ENCODE measurements around the gene SCT. TPM values are rescaled to one million over a fixed set of nuclear protein-coding genes. Genes with fewer than 3 reads are reported as not detected.

SCT gene, protein sequence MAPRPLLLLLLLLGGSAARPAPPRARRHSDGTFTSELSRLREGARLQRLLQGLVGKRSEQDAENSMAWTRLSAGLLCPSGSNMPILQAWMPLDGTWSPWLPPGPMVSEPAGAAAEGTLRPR
- not detected in 2 replicates for total RNA-seq (2014; rRNA removed; shearing (Covaris generic))

DNA sequence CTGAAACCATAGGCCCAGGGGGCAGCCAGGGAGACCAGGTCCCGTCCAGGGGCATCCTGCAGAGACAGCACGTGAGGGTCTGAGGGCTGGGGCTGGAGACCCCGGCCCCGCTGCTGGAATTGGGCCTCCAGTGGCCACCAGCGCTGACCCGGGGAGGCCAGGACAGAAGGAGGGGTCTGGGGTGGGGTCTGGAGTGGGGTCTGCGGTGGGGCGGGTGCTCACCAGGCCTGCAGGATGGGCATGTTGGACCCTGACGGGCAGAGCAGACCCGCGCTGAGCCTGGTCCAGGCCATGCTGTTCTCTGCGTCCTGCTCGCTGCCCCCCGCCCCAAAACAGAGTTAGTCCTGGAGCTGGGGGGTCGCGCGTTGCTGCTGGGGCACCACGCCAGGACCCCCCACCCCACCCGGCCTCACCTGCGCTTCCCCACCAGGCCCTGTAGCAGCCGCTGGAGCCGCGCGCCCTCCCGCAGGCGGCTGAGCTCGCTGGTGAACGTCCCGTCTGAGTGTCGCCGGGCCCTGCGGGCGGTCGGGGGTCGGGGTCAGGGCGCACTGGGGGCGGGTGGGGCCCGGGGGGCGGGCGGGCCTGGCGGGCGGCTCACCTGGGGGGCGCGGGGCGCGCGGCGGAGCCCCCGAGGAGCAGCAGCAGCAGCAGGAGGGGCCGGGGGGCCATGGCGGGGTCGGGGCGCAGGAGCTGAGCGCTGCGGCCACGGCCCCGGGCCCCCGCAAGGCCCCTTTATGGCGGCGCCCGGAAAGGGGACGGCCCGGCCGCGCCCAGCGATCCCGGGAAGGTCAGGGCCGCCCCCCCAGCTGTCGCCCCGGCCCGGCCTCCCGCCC is at the start of gene SCT:
TSS of gene SCT (minus strand) at position 707 of the 833 bp plus-strand sequence. CDS start at position 669, 38 bp downstream.
- H3K4me3 ChIP-seq, result no peak within 1 kb of the TSS
- no peak for DNase-seq
- peaks cover 18% of the 10 kb centered on the region for H3K4me1 ChIP-seq
- H3K9me3 ChIP-seq (replicated peaks), result no peaks in the 10 kb centered on the region
- H3K27me3 ChIP-seq, result no peaks in the 10 kb centered on the region
- H3K27ac ChIP-seq, result no peak within 1 kb of the TSS
- no peaks in the 10 kb centered on the region for H3K36me3 ChIP-seq

DNA sequence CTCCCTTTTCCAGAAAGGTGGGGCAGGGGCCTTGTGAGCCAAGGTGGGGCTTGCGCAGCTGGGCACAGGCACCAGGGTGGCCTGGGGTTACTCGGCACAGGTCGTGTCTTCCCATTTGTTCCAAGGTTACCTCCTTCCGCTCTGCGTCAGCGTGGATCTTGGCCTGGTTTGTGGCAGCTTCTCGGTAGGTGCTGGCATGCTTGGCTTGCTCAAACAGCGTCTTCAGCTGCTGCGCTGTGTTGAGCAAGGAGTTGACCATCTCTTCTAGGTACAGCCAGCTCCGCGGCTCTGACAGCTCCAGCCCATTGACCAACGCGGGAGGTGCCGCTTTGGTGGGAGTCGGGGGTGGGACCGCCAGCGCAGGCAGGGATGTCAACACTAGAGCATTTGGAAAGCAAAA is 47.4 kb upstream of the SCT start:
- H3K4me3 ChIP-seq, result no peak overlapping the region
- H3K36me3 ChIP-seq, result peaks cover 33% of the 10 kb centered on the region
- H3K4me1 ChIP-seq, result no peaks in the 10 kb centered on the region
- no peak for DNase-seq
- no peaks in the 10 kb centered on the region for H3K27me3 ChIP-seq
- no peaks in the 10 kb centered on the region for H3K9me3 ChIP-seq (replicated peaks)
- H3K27ac ChIP-seq, result no peak overlapping the region

DNA sequence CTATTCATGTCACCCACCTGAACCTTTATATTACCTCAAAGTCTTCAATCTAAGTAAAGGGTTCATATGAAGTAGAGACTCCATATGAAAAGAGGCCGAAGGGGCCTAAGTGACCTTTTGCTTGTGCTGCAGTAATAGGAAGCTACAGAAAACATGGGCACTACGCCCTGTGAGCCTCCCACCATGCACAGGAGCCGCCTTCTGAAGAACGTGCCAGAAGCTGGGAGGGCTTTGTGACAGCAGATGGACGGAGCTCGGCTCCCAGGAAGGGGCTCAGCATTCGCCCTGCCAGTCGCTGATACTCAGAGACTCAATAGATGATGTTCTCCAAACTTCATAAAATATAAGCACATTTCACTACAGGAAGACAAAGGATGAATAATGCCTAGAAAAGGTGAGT is 46.9 kb upstream of the SCT start:
- Histone ChIP-seq H3K27ac (no peak overlapping the region), H3K4me3 (no peak overlapping the region), H3K36me3 (peaks cover 33% of the 10 kb centered on the region), H3K27me3 (no peaks in the 10 kb centered on the region), H3K9me3 (replicated peaks) (no peaks in the 10 kb centered on the region), H3K4me1 (no peaks in the 10 kb centered on the region)
- no peak for DNase-seq

DNA sequence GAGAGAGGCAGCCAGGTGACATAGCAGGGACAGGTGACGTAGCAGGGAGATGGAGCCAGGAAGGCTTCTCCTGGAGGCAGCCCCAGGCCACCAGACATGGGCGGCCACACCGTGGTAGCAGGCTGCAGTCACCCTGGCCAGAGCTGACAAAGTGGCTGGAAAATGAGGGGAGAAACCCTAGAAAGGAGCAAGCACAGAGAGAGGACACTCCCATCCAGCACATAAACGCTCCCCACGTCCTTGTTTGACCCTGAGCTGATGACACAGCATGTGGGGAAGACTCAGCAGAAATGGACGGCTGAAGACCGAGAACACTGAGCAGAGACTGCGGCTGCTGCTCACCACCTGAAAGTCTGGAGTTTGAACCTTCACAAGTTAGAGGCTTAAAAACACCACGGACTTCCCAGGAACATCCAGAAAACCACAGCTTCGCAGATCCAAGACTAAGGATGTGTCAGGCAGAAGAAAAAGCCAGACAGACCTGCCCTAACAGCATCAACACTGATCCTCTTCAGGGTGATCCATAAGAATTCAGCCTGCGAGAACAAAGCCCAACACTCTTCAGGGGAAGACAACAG is 38.8 kb upstream of the SCT start:
- peak overlapping the region; percentile 96 for H3K27ac ChIP-seq

DNA sequence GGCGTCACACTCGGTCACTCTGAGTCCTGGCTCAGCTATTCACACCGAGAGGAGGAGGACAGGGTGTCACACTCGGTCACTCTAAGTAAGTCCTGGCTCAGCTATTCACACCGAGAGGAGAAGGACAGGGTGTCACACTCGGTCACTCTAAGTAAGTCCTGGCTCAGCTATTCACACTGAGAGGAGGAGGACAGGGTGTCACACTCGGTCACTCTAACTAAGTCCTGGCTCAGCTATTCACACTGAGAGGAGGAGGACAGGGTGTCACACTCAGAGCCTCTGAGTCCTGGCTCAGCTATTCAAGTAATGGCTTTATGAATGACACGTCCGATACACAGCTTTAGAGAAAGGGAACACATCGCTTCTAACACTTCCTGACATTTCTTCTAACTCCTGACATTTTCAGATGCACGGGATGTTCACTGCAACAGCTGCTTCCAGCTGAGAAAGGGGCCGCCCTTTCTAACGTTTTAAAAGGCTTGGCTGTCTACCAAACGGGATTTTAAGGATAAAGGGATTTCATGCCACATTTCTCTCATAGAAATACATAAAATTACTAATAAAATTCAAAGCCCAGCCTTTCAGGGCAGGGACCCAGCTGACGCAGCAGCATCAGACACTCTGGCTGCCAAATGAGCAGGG is 38.2 kb upstream of the SCT start:
- Histone ChIP-seq H3K9me3 (replicated peaks) (no peaks in the 10 kb centered on the region), H3K27ac (peak overlapping the region; percentile 96), H3K4me1 (peaks cover 19% of the 10 kb centered on the region), H3K36me3 (peaks cover 16% of the 10 kb centered on the region), H3K27me3 (no peaks in the 10 kb centered on the region), H3K4me3 (no peak overlapping the region)
- DNase-seq, result peak; percentile 91 to 98

More for the DNA sequence above, 38.8 kb upstream of the SCT start:
- Histone ChIP-seq H3K4me3 (peak overlapping the region; percentile 0; the same call in 1 of the 2 replicates), H3K4me1 (peaks cover 19% of the 10 kb centered on the region), H3K36me3 (peaks cover 18% of the 10 kb centered on the region), H3K9me3 (replicated peaks) (no peaks in the 10 kb centered on the region), H3K27me3 (no peaks in the 10 kb centered on the region)
- no peak for DNase-seq

DNA sequence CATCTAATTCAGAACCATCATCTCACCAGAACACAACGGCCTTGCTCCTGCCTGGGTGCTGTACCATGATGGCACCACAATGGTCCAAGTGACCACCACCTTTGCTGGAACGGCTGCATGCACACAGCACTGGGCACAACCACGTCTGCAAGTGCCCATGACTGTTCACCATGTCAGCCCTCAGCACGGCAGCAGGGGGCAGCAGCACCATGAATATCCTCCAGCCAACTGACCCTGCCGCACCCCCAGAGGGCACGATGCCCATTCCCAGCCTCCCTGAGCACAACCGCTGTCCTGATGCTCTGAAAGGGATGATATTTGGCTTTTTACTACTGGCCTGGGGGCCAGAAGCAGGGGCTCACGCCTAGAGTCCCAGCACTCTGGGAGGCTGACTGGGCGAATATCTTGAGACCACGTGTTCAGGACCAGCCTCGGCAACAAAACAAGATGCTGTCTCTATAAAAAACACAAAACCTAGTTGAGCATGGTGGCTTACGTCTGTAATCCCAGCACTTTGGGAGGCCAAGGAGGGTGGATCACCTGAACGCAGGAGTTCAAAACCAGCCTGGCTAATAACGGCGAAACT is 35.8 kb upstream of the SCT start:
- H3K9me3 ChIP-seq (replicated peaks), result no peaks in the 10 kb centered on the region
- no peak overlapping the region for H3K4me3 ChIP-seq
- H3K27ac ChIP-seq, result no peak overlapping the region
- peaks cover 13% of the 10 kb centered on the region for H3K4me1 ChIP-seq
- H3K36me3 ChIP-seq, result peaks cover 19% of the 10 kb centered on the region
- peak; percentile 71 to 75 for DNase-seq
- H3K27me3 ChIP-seq, result no peaks in the 10 kb centered on the region

DNA sequence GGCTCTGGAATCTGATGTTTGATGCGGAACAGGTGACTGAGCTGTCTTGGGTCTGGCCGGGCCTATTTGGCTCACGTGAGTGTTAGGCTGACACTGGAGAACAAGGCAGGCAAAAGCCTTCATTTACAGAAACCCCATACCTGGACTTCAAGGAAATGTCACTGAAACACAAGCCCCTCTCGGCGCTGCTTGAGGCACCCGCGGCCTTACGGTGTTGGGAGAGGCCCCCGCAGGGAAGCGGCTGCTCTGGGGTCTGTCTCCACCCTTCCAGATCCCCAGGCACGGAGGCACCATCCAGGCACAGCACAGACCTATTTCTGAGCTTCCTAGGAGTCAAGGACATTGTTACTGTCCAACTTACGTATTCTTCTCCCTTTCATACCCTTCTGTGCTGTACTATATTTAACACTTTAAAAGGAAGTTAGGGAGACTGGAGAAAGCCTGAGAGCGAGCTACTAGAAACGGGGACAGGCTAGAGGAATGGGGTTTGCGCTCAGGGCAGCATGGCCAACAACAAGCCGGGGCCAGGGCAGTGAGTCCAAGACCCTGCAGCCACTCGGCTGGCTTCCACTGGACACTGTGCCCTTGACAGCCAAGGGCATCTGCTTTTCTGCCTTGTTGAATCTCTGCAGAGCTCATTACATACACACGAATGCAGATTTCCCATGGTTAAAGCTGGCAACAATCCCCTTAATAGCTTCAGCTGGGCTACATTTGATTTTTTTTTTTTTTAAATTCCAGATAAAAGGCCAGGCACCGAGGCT is 33.9 kb upstream of the SCT start:
- Histone ChIP-seq H3K4me3 (no peak overlapping the region), H3K27ac (no peak overlapping the region), H3K36me3 (peaks cover 14% of the 10 kb centered on the region; the same call in 1 of the 2 replicates), H3K9me3 (replicated peaks) (no peaks in the 10 kb centered on the region), H3K27me3 (no peaks in the 10 kb centered on the region), H3K4me1 (peaks cover 4% of the 10 kb centered on the region)
- no peak for DNase-seq

DNA sequence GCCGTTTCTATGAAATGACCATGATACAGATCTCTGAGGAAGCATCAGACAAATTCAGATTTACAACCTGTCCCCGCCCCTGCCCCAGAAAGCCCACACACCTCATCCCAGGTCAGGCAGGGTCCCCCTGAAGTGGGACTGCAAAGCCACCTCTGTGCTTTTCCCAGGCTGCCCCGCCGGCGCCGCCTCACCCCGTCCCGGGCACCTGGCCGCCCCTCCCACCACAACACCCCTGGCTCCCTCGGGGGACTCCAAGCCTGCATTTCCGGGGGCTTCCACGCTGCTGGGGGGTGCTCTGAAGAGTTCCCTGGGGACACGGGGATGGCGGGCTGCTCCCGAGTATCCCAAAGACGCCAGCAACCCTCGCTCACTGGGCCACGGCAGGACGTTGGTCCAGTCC is 33.3 kb upstream of the SCT start:
- Histone ChIP-seq H3K27me3 (no peaks in the 10 kb centered on the region), H3K4me1 (no peaks in the 10 kb centered on the region), H3K27ac (no peak overlapping the region), H3K36me3 (peaks cover 14% of the 10 kb centered on the region; the same call in 1 of the 2 replicates), H3K4me3 (no peak overlapping the region), H3K9me3 (replicated peaks) (no peaks in the 10 kb centered on the region)
- DNase-seq, result no peak

DNA sequence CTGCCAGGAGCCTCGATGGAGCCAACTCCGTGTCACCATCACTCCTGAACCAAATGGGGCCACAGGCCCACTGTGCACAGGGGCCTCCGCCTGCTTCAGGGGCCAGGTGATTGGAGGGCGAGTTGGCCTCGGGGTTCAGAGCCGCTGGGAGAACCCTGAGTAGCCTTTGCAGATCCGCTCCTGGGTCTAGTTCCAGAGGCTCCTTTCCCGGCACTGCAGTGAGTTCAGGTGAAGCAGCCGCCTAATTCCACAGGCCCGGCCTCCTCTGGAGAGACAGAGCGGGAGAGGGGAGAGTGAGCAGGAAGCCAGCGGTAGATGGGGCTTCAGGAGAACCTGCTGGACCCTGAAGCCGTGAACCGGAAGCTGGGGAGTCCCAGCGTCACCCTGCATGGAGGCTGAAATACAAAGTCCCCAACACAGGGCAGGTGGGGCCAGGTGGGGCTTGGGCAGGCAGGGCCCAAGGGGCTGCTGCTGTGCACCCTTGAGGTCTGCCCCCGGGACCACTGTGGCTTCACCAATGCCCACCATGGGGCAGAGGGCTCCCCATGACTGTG is 32.6 kb upstream of the SCT start:
- no peak for DNase-seq
- Histone ChIP-seq H3K4me3 (no peak overlapping the region), H3K4me1 (no peaks in the 10 kb centered on the region), H3K36me3 (peaks cover 14% of the 10 kb centered on the region; the same call in 1 of the 2 replicates), H3K27me3 (no peaks in the 10 kb centered on the region), H3K27ac (no peak overlapping the region), H3K9me3 (replicated peaks) (no peaks in the 10 kb centered on the region)

DNA sequence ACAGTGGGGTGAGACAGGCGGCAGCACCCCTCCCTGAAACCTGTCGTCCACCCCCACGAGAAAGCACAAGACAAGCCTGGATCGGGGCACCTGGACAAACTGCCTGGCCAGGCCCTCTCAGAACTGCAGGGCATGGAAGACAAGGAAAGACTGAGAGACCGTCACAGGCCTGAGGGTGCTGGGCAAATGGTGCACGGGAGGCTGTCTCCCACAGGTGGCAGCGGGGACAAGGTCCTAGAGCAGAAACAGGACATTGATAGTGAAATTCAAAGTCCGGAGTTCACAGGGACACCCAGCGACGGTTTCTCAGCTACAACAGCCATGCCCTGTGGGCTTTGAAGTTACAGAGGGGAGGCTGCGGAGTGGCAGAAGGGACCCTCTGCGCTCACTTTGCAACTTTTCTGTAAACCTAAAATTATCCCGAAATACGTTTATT is 30.7 kb upstream of the SCT start:
- Histone ChIP-seq H3K36me3 (peaks cover 4% of the 10 kb centered on the region; the same call in 1 of the 2 replicates), H3K4me1 (no peaks in the 10 kb centered on the region), H3K27me3 (no peaks in the 10 kb centered on the region), H3K4me3 (no peak overlapping the region), H3K27ac (no peak overlapping the region), H3K9me3 (replicated peaks) (no peaks in the 10 kb centered on the region)
- no peak for DNase-seq

DNA sequence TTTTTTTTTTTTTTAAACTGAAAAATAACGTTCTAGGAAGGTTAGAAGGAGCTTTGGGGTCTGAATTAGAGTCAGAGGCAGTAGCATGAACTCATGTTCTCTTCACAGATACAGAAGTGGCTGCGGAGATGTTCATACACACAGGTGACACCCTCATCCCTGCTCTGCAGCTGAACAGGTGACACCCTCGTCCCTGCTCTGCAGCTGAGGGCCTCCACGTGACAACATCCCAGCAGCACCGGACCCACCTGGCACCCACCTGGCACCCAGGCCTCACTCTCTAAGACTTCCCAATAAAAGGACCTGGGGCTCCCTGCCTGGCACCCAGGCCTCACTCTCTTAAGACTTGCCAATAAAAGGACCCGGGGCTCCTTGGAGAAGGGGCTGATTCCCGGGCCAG is 29.9 kb upstream of the SCT start:
- Histone ChIP-seq H3K9me3 (replicated peaks) (no peaks in the 10 kb centered on the region), H3K36me3 (peaks cover 4% of the 10 kb centered on the region; the same call in 1 of the 2 replicates), H3K27ac (no peak overlapping the region), H3K4me3 (no peak overlapping the region), H3K27me3 (no peaks in the 10 kb centered on the region), H3K4me1 (no peaks in the 10 kb centered on the region)
- DNase-seq, result no peak

DNA sequence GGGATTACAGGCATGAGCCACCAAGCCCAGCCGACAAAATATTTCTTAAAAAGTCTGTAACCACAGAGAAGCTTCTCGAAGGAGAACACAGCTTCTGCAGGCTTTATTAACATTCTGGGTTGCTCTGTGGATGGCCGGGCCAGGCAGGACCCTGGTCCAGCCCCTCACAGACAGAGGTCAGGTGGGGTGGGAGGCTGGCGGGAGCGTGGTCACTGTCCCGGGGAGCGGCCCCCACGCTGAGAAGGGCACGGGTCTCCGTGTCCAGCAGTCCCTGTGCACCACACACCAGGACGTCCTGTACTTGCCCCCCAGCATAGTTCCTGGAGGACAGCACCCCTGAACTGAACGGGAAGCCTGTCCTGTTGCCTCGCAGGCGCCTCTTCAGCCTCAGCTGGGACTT is 29.4 kb upstream of the SCT start:
- Histone ChIP-seq H3K4me3 (no peak overlapping the region), H3K4me1 (no peaks in the 10 kb centered on the region), H3K27ac (no peak overlapping the region), H3K9me3 (replicated peaks) (no peaks in the 10 kb centered on the region), H3K36me3 (peaks cover 4% of the 10 kb centered on the region; the same call in 1 of the 2 replicates), H3K27me3 (no peaks in the 10 kb centered on the region)
- DNase-seq, result no peak

DNA sequence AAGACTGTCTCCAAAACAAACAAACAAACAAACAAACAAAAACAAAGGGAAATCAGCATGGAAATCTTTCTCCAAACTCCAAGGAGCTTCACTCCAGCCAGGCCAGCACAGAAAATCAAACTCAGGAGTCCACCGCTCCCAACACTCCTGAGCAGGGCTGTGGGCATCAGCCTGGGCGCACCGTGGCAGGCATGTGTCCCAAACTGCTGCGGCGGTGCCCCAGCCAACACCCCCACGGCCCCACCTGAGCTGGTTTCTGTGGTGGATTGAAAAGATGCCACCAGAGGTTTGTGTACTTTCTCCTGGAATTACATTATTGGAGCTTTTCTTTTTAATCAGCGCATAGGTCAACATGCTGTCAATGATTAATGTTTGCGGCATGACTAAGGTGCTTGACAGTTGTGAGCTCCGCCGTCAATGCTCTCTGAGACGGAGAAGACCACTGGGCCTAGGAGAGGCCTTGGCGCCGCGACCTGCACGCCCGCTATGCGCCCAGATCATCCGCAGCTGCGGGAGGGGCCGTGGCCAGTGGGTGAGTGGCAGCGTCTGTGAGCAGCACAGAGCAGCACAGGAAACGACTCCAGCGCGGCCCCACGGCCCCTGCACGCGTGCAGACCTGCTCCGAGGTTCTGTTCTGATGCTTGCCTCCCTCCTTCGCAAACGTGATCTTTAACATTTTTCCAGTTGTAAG is 28.2 kb upstream of the SCT start:
- peaks cover 9% of the 10 kb centered on the region; the same call in 1 of the 2 replicates for H3K36me3 ChIP-seq
- DNase-seq, result no peak

More for the DNA sequence above, 28.2 kb upstream of the SCT start:
- Histone ChIP-seq H3K4me3 (no peak overlapping the region), H3K4me1 (no peaks in the 10 kb centered on the region), H3K27ac (no peak overlapping the region), H3K27me3 (no peaks in the 10 kb centered on the region), H3K9me3 (replicated peaks) (no peaks in the 10 kb centered on the region)
